HepG2 (cell line): Measurements from ENCODE around the gene NEFH. TPM values are rescaled to one million over a fixed set of nuclear protein-coding genes. Genes with fewer than 3 reads are reported as not detected.
"Not testable (repeated sequence)": the region's sequence is repeated elsewhere in the genome, so short reads cannot be mapped to it uniquely, and the experiment has no call there.

ENCODE experiments used
- ATAC-seq: fragments of 200-7000 bp; cut with Tn5 transposase; 3 replicates; pipeline ENCODE4 v1.9.1; 2020; ENCODE audit warnings: mild to moderate bottlenecking, moderate library complexity
- BruUV-seq: library from RNA; stranded (reverse); fragments of 400-500 nt; replicated peaks from 2 replicates; lab custom pipeline; 2021; lab: Mats Ljungman, UMichigan
- CTCF ChIA-PET: fragments of 300-600 bp; formaldehyde crosslinking; extraction: SDS; loops from one replicate; lab custom pipeline; 2021; ENCODE audit warnings: low total read pairs, inconsistent platforms, low intra/inter-chr PET ratio; lab: Yijun Ruan, JAX
- POLR2A ChIA-PET: fragments of 350-600 bp; sonication (Branson Sonifier 250); formaldehyde crosslinking; loops from one replicate; lab custom pipeline; 2020; ENCODE audit warnings: antibody characterized with exemption, inconsistent platforms; lab: Yijun Ruan, JAX
- DNase-seq: peaks from one replicate; pipeline ENCODE4 v3.0.0-alpha.2; 2015; ENCODE audit warnings: low spot score
- FAIRE-seq: peaks from 3 replicates; lab custom pipeline; 2011; peaks lifted over from hg19 to GRCh38; lab: Jason Lieb, UNC
- H2AFZ ChIP-seq: one replicate; pipeline ENCODE4 v1.6.1; 2011; ENCODE audit warnings: low read length, inconsistent platforms
- H3K27ac ChIP-seq: fragments of 300-600 bp; 3 replicates; pipeline ENCODE4 v1.8.0; 2011; ENCODE audit warnings: mixed run types, mild to moderate bottlenecking, mixed read lengths, low read length, inconsistent platforms; ENCODE audit not compliant: insufficient read depth; ENCODE audit errors: extremely low read length
- H3K27me3 ChIP-seq, 2 experiments: fragments of 200-600 bp in 1 of 2; 2 replicates in 1 of 2; 3 replicates in 1 of 2; pipeline versions ENCODE4 v1.6.0 to v1.8.0; 2011; ENCODE audit warnings: low read length in 2 of 2, mild to moderate bottlenecking in 2 of 2, moderate library complexity in 2 of 2, inconsistent platforms in 1 of 2; ENCODE audit not compliant: insufficient read depth in 2 of 2, control insufficient read depth in 1 of 2
- H3K36me3 ChIP-seq, 2 experiments: fragments of 200-600 bp in 1 of 2; replicated peaks in 1 of 2; 2 replicates in 1 of 2; 3 replicates in 1 of 2; pipeline versions ENCODE4 v1.5.1 to v1.8.0; 2011; ENCODE audit warnings: low read length in 2 of 2, inconsistent platforms in 1 of 2; ENCODE audit not compliant: insufficient read depth in 2 of 2, control insufficient read depth in 1 of 2
- H3K4me1 ChIP-seq: 2 replicates; pipeline ENCODE4 v1.5.1; 2012; ENCODE audit warnings: low read length, inconsistent platforms; ENCODE audit not compliant: insufficient read depth
- H3K4me2 ChIP-seq: 2 replicates; pipeline ENCODE4 v1.6.0; 2011; ENCODE audit warnings: low read depth, low read length, inconsistent platforms
- H3K4me3 ChIP-seq, 3 experiments: fragments of 200-600 bp in 1 of 3; sonication (generic), shearing (Covaris generic) in 1 of 3; replicated peaks in 1 of 3; 2 replicates each; pipeline ENCODE4 v1.5.1; 2011 to 2016; ENCODE audit warnings: low read length in 3 of 3, inconsistent platforms in 2 of 3, low read depth in 2 of 3, mild to moderate bottlenecking in 2 of 3, control low read depth in 1 of 3, mixed read lengths in 1 of 3; ENCODE audit not compliant: insufficient read depth in 1 of 3
- H3K79me2 ChIP-seq: one replicate; pipeline ENCODE4 v1.6.1; 2011; ENCODE audit warnings: low read length, inconsistent platforms; ENCODE audit not compliant: insufficient read depth
- H3K9ac ChIP-seq: 2 replicates; pipeline ENCODE4 v1.6.0; 2011; ENCODE audit warnings: mild to moderate bottlenecking, low read depth, low read length, inconsistent platforms; ENCODE audit not compliant: insufficient read depth
- H3K9me3 ChIP-seq: 2 replicates; pipeline ENCODE4 v1.5.1; 2012; ENCODE audit warnings: mild to moderate bottlenecking, low read length
- H4K20me1 ChIP-seq: 2 replicates; pipeline ENCODE4 v1.6.0; 2011; ENCODE audit warnings: inconsistent platforms, mild to moderate bottlenecking, low read length, moderate library complexity; ENCODE audit not compliant: insufficient read depth
- HNRNPH1 ChIP-seq: fragments of 200-400 bp; formaldehyde crosslinking; optimal IDR thresholded peaks from 2 replicates; pipeline ENCODE3; 2017; ENCODE audit warnings: mild to moderate bottlenecking, low read depth, low read length
- MTA1 ChIP-seq: sonication (generic); formaldehyde crosslinking; IDR thresholded peaks from 2 replicates; pipeline ENCODE4 v1.4.0; 2020; ENCODE audit warnings: missing genetic modification reagents, mild to moderate bottlenecking, borderline replicate concordance
- SKI ChIP-seq: fragments of 450-650 bp; IDR thresholded peaks from one replicate; pipeline ENCODE4 v1.6.1; 2018; ENCODE audit warnings: mild to moderate bottlenecking; ENCODE audit not compliant: partially characterized antibody
- TCF12 ChIP-seq, 2 experiments: fragments of 450-650 bp in 1 of 2; sonication (generic) in 1 of 2; formaldehyde crosslinking in 1 of 2; IDR thresholded peaks; 2 replicates each; pipeline versions ENCODE4 v1.6.1 to v1.8.0; 2017 to 2022; ENCODE audit warnings: antibody characterized with exemption in 1 of 2, mild to moderate bottlenecking in 1 of 2, missing genetic modification reagents in 1 of 2, moderate library complexity in 1 of 2
- ZNF264 ChIP-seq: sonication (generic); formaldehyde crosslinking; IDR thresholded peaks from 2 replicates; pipeline ENCODE4 v1.4.0; 2020; ENCODE audit warnings: missing genetic modification reagents
- ZNF329 ChIP-seq: sonication (generic); formaldehyde crosslinking; IDR thresholded peaks from 2 replicates; pipeline ENCODE4 v1.9.0; 2021; ENCODE audit warnings: low read depth, mild to moderate bottlenecking, missing genetic modification reagents
- ZNF552 ChIP-seq: sonication (generic); formaldehyde crosslinking; IDR thresholded peaks from 2 replicates; pipeline ENCODE4 v1.9.0; 2022; ENCODE audit warnings: missing genetic modification reagents, mild to moderate bottlenecking, borderline replicate concordance
- ZNF724P ChIP-seq: sonication (generic); formaldehyde crosslinking; IDR thresholded peaks from 2 replicates; pipeline ENCODE4 v1.8.0; 2022; ENCODE audit warnings: missing genetic modification reagents, borderline replicate concordance
- WGBS: methylation state at CpG from one replicate; pipeline ENCODE4 v1.1.6; 2017; ENCODE audit warnings: low lambda C conversion rate; 5-methylcytosine and 5-hydroxymethylcytosine counted together
- in situ Hi-C: cut with HindIII; loops from 2 replicates; pipeline ENCODE4 v1.10.0; 2017; ENCODE audit warnings: low pct_unique_long_range_greater_than_20kb; ENCODE audit not compliant: extremely low pct_ligation_motif_present
- intact Hi-C: fragments of 100-400 bp; cut with micrococcal nuclease; formaldehyde crosslinking; loops from one replicate; pipeline ENCODE4 v1.10.0; 2022; ENCODE audit not compliant: unreplicated experiment
- polyA plus RNA-seq, 8 experiments: library from polyadenylated mRNA; depleted of rRNA in 3 of 8; stranded (reverse) in 7 of 8; unstranded in 1 of 8; fragments of >200 nt; fragmentation: Illumina TruSeq in 4 of 8; extraction: Trizol in 4 of 8; gene quantifications; 2 replicates each; pipeline versions ENCODE4 v1.2.1 to v1.2.3, GENCODE V29; 2011 to 2016; ENCODE audit warnings: low read depth in 4 of 8, missing spikeins in 1 of 8, mixed read lengths in 1 of 8; ENCODE audit not compliant: insufficient read depth in 1 of 8
- total RNA-seq, 5 experiments: library from RNA; depleted of rRNA; stranded (reverse); fragments of >200 nt; fragmentation: Illumina TruSeq; extraction: Trizol; gene quantifications; 2 replicates each; pipeline ENCODE4 v1.2.3, GENCODE V29; 2016; ENCODE audit warnings: low read depth in 1 of 5
- TF ChIP-seq, protein P1 (sequence below): sonication (generic); formaldehyde crosslinking; IDR thresholded peaks from 2 replicates; pipeline ENCODE4 v1.4.0; 2020; ENCODE audit warnings: mild to moderate bottlenecking, missing genetic modification reagents

NEFH gene
- total and polyA plus RNA-seq, 2 of the 13 experiments (the other 11 are each of a cell fraction or from before 2014, with no cell fraction given): not detected

DNA sequence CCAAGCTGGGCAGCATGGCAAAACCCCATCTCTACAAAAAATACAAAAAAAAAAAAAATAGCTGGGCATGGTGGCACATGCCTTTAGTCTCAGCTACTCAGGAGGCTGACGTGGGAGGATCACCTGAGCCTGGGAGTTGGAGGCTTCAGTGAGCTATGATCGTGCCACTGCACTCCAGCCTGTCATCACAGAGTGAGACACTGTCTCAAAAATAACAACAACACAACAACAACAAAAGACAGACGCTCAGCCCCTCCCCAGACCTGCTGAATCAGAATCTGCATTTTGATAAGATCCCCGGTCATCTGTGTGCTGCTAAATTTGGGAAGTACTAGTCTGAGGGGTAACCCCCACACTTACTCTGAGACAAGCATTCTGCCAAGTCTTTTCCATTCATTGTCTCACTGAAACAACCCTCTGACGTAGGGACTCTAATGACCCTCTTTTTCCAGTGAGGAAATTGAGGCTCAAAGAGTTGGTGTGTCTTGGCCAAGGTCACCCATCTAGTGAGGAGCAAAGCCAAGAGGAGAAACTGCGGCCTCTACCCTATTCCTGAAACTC, 7.5 kb downstream of the NEFH start:
- POLR2A ChIA-PET: no interaction called here
- Histone ChIP-seq H3K9me3 (no peaks in the 10 kb centered on the region), H3K9ac (no peak overlapping the region), H3K27ac (no peak overlapping the region), H3K36me3 (no peaks in the 10 kb centered on the region), H2AFZ (no peak overlapping the region), H3K4me2 (no peak overlapping the region), H3K79me2 (no peaks in the 10 kb centered on the region), H4K20me1 (no peaks in the 10 kb centered on the region), H3K4me3 (no peak overlapping the region), H3K27me3 (peaks cover 0 to 11% of the 10 kb centered on the region in 2 experiments; a peak in 3 of 5 replicates), H3K4me1 (0 out of 2 replicates have a peak, but pooled peaks cover 1% of the 10 kb centered on the region)
- WGBS: 35% methylated on average over 6 of the region's 6 CpGs
- CTCF ChIA-PET: no interaction called here
- in situ Hi-C loops: no loop called here
- intact Hi-C loops: no loop called here
- BruUV-seq: no TSS peak
- TF ChIP-seq, protein P1, sequence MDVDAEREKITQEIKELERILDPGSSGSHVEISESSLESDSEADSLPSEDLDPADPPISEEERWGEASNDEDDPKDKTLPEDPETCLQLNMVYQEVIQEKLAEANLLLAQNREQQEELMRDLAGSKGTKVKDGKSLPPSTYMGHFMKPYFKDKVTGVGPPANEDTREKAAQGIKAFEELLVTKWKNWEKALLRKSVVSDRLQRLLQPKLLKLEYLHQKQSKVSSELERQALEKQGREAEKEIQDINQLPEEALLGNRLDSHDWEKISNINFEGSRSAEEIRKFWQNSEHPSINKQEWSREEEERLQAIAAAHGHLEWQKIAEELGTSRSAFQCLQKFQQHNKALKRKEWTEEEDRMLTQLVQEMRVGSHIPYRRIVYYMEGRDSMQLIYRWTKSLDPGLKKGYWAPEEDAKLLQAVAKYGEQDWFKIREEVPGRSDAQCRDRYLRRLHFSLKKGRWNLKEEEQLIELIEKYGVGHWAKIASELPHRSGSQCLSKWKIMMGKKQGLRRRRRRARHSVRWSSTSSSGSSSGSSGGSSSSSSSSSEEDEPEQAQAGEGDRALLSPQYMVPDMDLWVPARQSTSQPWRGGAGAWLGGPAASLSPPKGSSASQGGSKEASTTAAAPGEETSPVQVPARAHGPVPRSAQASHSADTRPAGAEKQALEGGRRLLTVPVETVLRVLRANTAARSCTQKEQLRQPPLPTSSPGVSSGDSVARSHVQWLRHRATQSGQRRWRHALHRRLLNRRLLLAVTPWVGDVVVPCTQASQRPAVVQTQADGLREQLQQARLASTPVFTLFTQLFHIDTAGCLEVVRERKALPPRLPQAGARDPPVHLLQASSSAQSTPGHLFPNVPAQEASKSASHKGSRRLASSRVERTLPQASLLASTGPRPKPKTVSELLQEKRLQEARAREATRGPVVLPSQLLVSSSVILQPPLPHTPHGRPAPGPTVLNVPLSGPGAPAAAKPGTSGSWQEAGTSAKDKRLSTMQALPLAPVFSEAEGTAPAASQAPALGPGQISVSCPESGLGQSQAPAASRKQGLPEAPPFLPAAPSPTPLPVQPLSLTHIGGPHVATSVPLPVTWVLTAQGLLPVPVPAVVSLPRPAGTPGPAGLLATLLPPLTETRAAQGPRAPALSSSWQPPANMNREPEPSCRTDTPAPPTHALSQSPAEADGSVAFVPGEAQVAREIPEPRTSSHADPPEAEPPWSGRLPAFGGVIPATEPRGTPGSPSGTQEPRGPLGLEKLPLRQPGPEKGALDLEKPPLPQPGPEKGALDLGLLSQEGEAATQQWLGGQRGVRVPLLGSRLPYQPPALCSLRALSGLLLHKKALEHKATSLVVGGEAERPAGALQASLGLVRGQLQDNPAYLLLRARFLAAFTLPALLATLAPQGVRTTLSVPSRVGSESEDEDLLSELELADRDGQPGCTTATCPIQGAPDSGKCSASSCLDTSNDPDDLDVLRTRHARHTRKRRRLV (CRISPR knock-in tag): no peak
- TF ChIP-seq ZNF552 (CRISPR knock-in tag): no peak
- no peak for TF ChIP-seq HNRNPH1
- no peak for TF ChIP-seq TCF12 (IDR thresholded peaks at IDR 0.05)
- TF ChIP-seq TCF12 (CRISPR knock-in tag; IDR thresholded peaks at IDR 0.05): no peak
- no peak for TF ChIP-seq ZNF329 (CRISPR knock-in tag)
- TF ChIP-seq MTA1 (CRISPR knock-in tag): no peak
- no peak for TF ChIP-seq SKI
- no peak for TF ChIP-seq ZNF264 (CRISPR knock-in tag)
- TF ChIP-seq ZNF724P (CRISPR knock-in tag): no peak
- no peak for FAIRE-seq
- ATAC-seq: no peak
- no peak for DNase-seq

- H3K79me2 ChIP-seq, DNase-seq, H3K4me2 ChIP-seq, in situ Hi-C loops, H3K36me3 ChIP-seq, H3K4me3 ChIP-seq, intact Hi-C loops, H3K27ac ChIP-seq, H2AFZ ChIP-seq, H4K20me1 ChIP-seq, H3K4me1 ChIP-seq, H3K9ac ChIP-seq, POLR2A ChIA-PET, BruUV-seq, CTCF ChIA-PET, ATAC-seq, H3K9me3 ChIP-seq, FAIRE-seq: not testable (repeated sequence)
- 10% methylated on average over 8 of the region's 8 CpGs for WGBS
- H3K27me3 ChIP-seq: peaks cover 0 to 11% of the 10 kb centered on the region in 2 experiments; a peak in 2 of 5 replicates
These were observed 9.2 kb downstream of the NEFH start for GRCh38 chr22:29489127-29489780.
